HG03025 (cell line): ENCODE results near the gene AP4S1.
"Not testable (repeated sequence)": the region's sequence is repeated elsewhere in the genome, so short reads cannot be mapped to it uniquely, and the experiment has no call there.

Experiments
- ATAC-seq: cut with Tn5 transposase; IDR thresholded peaks from one replicate; pipeline ENCODE4 v1.9.1; 2021; ENCODE audit warnings: mild to moderate bottlenecking, moderate library complexity; ENCODE audit not compliant: unreplicated experiment, low FRiP score

The AP4S1 gene, protein sequence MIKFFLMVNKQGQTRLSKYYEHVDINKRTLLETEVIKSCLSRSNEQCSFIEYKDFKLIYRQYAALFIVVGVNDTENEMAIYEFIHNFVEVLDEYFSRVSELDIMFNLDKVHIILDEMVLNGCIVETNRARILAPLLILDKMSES

DNA sequence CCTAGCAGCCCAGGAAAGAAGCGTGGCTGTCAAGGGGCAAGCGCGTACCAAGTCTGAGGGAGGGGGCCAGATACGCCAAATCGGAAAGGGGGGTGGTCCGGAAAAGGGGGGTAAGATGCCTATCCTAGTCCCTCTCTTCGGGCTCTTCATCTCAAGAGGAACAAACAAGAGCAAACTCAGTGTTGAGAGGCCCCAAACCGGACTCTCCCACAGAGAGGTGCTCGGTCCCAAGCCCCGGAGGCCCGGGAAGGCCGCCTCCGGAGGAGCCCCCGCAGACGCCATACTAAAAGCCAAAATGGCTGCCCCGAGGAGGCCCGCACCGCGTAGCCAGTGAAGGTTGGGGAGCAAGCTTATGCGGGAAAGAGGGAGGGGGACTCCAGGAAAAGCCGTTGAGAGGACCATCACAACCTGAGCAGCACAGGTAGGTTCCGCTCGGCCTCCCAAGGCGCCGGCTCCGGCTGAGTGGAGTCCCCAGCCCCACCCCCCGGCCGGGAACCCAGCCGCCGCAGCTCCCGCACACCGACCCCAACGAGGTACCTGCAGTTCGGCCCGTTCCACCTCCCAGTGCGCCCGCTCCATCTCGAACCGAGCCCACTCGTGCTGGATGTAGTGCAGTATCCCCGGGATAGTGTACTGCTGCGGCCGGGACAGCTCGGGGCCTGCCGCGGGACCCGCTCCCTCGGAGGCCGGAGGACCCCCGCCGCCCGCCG is at the start of gene AP4S1:
AP4S1 (plus strand) TSS at position 283 of the 710 bp plus-strand sequence. CDS start 40,548 bp downstream, outside the sequence.
- peak; percentile 25 for ATAC-seq

DNA sequence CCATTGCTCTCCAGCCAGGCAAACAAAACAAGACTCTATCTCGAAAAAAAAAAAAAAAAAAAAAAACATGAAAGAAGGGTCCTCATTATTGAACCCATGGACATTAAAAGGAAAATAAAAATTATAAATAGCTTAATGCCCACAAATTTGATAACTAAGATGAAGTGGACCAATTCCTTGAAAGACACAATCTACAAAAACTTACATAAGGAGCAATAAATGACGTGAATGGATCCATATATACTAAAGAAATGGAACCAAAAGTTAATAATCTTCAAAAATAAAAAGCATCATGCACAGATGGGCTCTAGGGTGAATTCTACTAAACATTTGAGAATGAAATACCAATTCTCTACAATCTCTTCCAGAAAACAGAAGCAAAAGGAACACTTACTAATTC is 47.7 kb upstream of the AP4S1 start:
- no peak for ATAC-seq

- not testable (repeated sequence) for ATAC-seq
These were observed 45.2 kb upstream of the AP4S1 start for GRCh38 chr14:30980106-30980704.

DNA sequence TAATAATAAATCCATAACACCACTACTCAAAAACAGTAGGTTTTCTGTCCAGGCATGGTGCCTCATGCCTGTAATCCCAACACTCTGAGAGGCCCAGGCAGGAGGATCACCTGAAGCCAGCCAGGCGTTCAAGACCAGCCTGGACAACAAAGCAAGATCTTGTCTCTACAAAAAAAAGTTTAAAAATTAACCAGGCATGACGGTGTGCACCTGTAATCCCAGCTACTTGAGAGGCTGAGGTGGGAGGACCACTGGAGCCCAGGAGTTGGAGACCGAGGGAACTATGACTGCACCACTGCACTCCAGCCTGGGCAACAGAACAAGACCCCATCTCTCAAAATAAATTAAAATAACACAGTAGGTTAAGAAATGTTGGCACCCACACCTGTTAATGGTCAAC is 44.5 kb upstream of the AP4S1 start:
- ATAC-seq, result no peak

DNA sequence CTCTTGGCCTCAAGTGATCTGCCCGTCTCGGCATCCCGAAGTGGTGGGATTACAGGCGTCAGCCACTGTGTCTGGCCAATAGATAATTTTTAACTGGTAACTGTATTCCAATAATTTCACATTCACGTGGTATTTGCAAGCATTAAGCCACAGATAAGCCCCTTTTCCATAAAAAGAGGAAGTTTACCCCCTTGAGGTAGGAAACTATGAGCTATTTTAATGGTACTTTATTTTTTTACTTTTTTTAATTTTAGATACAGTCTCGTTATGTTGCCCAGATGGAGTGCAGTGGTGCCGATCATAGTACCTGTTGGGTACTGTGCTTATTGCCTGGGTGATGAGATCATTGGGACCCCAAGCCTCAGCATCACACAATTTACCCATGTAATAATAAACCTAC is 42.9 kb upstream of the AP4S1 start:
- ATAC-seq, result no peak

GRCh38 chr14:30983858-30984257 is 41.6 kb upstream of the AP4S1 start:
- no peak for ATAC-seq

DNA sequence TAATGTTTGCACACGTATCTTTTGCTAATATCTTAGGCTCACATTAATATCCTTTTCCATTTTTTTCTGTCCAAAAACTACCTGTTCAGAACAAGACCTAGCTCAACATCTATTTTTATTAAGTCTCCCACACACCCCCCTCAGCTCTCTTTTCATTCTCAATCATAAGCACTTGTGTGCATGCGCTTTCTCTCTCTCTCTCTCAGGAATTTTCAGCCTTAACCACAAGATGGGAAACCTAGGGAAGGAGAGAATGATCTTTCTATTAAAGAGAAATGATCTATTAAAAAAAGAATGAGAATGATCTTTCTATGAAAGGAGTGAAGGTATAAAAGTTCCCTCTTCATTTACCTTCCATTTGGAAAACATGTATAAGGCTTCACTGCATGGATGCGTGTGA is 39.7 kb upstream of the AP4S1 start:
- ATAC-seq, result no peak

- ATAC-seq, result no peak
These were observed 36.9 kb upstream of the AP4S1 start for GRCh38 chr14:30988509-30988908.

- ATAC-seq, result no peak
These were observed 34.7 kb upstream of the AP4S1 start for GRCh38 chr14:30990770-30991169.

GRCh38 chr14:30991408-30991807 is 34.0 kb upstream of the AP4S1 start:
- no peak for ATAC-seq

DNA sequence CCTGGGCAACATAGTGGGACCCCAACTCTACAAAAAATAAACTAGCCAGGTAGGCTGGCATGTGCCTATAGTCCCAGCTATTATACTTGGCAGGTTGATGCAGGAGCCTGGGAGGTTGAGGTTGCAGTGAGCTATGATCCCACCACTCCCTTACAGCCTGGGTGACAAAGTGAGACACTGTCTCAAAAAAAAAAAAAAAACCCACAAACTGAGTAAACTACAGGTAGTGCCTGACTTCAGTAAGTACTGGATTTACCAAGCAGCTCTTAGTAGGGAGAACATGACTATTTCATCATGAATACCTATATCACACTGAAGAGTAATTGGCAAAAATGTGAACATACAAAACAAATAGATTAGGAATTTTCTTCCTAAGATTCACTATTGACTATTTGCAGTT is 32.4 kb upstream of the AP4S1 start:
- ATAC-seq, result no peak

GRCh38 chr14:30994681-30995620 is 30.5 kb upstream of the AP4S1 start:
- no peak for ATAC-seq

- no peak for ATAC-seq
These were observed 29.8 kb upstream of the AP4S1 start for GRCh38 chr14:30995689-30996088.

GRCh38 chr14:30996892-30997659 is 28.4 kb upstream of the AP4S1 start:
- no peak for ATAC-seq

GRCh38 chr14:30998100-30998706 is 27.2 kb upstream of the AP4S1 start:
- ATAC-seq, result no peak

GRCh38 chr14:30999038-30999773 is 26.2 kb upstream of the AP4S1 start:
- no peak for ATAC-seq

DNA sequence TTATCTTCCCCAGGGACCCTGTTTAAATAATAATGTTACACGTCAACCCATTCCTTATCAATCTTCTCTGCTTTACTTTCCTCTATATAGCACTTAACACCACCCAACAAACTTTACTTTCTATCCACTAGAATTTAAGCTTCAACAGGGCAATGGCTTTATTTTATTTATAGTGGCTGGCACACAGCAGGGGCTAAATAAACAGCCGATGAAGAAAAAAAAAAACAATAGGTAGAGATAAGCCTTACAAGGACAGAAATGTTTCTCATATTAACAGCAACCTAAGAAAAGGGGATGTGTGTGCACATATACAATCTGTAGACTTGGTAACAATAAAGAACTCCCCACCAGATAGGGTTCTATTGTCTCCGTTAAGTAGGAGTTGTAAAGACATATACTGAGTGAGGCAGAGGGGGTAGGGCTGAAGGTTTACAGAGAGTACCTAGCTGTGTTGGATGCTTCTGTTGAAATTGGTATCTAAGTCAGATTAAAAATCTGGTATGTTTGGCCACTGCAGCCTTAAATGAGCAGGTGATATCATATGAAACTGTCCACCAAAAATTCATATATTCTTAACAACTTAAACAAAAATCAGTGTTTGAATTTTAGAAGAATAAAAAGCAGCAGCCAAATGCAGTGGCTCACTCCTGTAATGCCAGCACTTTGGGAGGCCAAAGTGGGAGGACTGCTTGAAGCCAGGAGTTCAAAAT is 24.7 kb upstream of the AP4S1 start:
- ATAC-seq, result no peak

DNA sequence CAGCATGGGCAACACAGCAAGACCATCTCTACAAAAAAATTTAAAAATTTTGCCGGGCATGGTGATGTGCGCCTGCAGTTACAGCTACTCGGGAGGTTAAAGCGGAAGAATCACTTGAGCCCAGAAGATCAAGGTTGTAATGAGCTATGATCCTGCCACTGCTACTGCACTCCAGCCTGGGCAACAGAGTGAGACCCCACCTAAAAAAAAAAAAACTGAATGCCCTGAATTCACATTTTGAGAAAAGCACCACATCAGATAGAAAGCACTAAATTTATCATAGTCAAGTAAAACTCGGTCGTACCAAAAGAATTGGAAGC is 24.1 kb upstream of the AP4S1 start:
- ATAC-seq, result no peak

DNA sequence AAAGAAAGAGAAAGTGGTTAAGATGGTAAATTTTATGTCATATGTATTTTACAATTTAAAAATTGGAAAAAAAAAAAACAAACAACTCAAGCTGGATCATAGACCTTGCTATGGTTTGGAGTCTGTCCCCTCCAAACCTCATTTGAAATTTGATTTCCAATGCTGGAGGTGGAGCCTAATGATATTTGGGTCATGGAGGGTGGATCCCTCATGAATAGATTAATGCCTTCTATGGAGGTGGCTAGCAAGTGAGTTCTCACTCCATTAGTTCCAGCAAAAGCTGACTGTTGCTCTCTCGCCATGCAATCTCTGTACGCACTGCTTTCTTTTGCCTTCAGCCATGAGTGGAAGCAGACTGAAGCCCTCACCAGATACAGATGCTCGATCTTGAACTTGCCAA is 22.2 kb upstream of the AP4S1 start:
- no peak for ATAC-seq
